DMS53 treated with DMSO at 0.1 percent for 48 hours (cell line): ENCODE results near the gene REXO4.
"Not testable (repeated sequence)": the region's sequence is repeated elsewhere in the genome, so short reads cannot be mapped to it uniquely, and the experiment has no call there.

ENCODE experiments used
- DNase-seq: peaks from one replicate; lab custom pipeline; 2025; ENCODE audit not compliant: unreplicated experiment; lab: John Stamatoyannopoulos, UW

Gene REXO4

DNA sequence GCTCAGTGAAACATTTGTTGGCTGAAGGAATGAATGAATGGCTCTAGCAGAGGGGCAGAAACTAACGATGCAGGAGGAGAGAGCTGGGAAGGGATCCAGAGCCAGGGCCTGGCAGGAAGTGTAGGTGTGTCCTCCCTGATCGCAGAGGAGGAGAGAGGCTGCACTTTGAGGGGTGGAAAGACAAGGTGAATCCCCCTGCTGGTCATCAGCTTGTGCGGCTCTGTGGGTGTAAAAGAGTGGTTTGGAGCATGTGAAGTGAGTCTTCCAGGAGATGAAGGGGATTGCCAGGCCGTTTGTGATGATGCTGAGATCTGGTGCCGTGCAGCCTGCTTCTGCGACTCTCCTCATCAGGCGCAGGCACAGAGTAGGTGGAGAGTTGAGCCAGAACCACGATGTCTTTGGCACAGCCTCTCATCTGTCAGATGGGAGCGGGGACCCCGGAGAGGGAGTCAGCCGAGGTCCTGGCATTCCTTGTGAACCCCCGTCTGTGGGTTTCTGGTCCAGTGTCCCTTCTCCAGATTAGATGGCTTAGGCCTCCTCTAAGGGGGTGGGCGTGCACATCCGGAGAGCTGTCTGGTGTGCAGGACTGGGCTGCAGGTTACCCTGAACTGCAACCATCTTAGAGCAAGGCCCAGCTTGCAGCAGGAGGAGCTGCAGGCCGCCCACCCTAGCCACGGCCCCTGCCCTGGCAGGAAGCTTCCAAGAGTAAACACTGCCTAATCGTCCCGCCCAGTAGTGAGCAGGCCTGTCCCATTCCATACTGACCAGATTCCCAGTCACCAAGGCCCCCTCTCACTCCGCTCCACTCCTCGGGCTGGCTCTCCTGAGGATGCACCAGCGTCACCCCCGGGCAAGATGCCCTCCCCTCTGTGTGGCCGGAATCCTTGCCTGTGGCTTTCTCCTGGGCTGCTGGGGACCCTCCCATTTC lies 4.1 kb upstream of the REXO4 start, which contains the start of gene ADAMTS13:
Gene ADAMTS13, plus strand, starts transcription at position 753 of the 928 bp plus-strand sequence. Its CDS starts 77 bp downstream, at position 830.
- DNase-seq, result no peak

DNA sequence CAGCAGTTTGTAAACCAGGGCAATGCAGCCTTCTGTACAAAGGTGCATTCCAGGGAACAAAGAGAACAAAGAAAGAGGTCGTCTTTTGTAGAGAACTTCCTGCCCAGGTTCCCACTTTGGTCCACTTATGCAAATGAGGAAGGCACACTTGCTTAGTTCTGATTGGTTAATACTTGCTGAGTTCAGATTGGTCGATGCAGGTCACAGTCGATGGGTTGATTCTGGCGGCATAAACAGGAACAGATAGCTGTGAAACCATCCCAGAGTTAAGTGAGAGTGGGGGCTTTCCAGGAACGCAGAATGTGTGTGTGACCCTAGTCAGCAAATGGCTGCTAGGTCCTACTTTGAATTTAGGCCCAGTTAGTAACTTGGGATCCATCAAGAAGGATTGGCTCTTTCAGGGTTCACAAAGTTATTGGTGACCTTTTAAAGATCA lies 2.6 kb upstream of the REXO4 start:
- no peak for DNase-seq

DNA sequence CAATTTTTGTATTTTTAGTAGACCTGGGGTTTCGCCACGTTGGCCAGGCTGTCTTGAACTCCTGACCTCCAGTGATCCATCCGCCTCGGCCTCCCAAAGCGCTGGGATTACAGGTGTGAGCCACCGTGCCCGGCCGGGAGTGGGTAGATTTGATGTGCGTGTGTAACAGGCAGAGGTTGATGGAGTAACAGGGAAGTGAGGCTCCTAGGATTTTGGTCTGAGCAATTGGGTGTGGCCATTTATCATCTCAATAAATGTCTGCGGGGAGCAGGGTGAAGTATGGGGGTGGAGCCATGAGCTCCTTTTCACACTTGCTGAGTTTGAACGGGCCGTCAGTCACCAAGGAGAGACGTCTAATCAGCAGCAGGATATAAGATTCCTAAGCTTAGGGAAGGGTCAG lies 1.2 kb upstream of the REXO4 start:
- DNase-seq, result no peak

DNA sequence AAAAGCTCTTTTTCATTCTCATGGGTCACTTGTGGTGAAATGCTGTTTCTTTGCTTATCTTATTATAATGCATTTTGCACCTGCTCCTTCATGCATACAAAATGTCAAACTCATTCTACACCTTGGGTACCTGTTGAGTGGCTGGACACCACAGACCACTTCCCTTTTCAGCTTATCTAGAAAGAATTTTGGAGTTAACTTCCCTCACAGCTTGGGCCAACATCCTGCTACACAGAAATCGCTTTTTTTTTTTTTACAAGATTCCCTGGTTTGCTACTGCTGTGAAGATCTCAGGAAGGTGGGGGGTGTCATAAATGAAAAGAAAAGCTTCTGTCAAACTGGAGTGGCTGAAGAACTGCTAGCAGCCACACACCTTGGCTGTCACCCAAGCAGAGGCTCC lies 2.6 kb downstream of the REXO4 start:
- DNase-seq, result no peak

DNA sequence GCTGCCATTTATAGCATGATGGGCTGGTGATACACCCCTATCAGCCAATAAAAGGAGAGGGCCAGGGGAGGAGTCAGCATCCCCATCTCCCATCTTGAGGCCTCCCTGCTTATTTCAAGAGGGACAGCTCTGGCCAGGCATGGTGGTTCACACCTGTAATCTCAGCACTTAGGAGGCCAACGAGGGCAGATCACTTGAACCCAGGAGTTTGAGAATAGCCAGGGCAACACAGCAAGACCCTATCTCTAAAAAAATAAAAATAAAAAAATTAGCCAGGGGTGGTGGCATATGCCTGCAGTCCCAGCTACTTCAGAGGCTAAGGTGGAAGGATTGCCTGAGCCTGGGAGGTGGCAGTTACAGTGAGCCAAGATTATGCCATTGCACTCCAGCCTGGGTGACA lies 9.8 kb downstream of the REXO4 start:
- DNase-seq, result no peak

DNA sequence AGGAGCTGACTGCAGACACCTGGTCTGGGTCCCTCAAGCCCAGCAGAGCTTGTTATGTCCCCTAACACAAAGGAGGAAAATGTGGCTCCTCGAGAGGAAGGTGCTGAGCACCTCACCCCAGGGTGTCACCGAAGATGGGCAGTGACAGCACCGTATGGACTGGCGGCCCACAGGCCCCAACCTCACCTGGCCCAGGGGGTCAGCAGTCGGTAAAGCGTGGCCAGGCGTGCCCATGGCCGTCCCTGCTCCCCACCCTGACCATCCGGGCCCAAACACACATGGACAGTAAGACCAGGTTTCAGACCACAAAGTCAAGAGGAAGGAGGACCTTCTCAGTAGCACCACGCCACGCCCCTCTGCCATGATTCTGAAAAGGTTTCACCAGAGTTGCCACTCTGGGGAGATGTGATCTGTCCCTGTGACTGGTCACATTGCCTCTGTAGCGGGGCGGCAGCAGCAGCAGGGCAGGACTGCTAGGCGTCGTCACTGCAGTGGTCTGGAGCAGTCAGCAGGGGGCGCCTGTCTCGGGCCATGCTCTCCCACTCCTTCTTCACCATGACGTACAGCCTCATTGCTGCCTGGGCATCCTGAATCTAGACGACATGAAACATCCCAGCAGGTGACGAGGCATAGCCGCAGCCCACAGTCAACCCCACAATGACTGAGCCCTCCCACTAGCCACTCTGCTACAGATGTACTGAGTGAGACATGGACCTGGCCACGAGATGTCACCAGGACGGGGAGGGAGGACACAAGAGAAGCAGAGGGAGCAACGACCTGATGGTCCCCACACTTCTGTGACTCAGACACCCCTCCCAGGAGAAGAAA lies 11.1 kb downstream of the REXO4 start:
- DNase-seq, result peak; percentile 77

DNA sequence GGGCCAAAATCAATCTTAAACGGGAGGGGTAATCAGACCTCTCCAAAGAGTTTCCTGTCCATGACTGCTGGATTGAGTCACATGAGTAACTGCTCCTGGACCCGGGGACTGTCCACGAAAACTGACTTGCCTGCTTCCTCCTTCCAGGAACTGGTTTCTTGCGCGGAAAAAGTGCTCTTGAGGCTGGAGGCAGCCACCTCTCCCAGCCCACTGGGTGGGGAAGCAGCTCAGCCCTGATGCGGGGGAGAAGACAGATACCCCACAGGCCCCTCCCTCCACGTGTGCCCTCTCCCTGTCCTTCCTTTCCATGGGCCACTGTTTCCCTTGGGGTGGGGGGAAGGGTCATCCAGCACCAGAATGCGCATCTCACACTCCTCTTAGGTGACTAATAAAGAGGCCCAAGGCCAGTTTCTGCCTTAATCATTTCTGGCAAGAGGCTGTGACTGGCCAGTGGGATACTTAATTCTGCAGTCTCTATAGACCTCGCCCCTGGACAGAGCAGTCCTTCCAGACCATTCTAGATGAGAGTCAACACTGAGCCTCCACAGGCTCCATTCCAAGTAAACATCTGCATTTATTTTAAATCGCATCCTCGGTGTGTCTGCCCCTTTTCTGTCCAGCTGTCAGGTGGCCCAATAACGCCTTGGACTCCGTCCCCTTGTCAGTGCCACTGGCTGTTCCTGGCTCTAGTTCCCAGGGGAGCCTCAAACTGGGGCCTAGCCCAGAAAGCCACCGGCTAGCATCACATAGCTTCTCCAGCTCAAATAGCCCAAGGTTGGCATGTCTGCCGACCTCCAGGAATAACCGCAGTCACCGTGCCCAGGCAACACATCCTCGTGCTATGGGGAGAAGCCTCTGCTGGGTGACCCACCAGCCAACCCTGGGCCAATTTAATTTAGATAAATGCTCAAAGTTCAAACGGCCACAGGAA lies 12.0 kb downstream of the REXO4 start:
- no peak for DNase-seq

DNA sequence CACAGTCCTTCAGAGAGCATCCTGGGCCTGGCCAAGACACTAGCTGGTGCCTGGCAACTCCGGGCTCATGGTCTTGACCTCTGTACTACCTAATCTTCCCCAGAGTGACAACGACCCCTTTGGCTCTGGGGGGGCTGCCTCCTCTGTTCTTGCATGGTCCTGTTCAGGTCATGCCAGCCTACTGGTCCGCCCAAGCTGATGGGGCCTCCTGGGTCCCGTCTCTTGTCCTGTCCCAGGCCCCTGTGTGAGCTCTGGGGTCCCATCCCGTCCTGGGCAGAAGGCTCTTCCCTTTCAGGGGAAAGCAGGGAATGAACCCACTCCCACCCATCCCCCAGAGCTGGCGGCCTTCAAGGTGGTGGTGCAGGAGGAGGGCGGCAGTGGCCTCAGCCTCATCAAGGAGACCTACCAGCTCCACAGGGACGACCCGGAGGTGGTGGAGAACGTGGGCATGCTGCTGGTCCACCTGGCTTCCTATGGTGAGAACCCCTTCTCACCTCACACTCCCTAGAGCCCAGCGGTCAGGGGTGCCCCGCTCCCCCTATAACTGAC lies 13.3 kb downstream of the REXO4 start:
- no peak for DNase-seq

DNA sequence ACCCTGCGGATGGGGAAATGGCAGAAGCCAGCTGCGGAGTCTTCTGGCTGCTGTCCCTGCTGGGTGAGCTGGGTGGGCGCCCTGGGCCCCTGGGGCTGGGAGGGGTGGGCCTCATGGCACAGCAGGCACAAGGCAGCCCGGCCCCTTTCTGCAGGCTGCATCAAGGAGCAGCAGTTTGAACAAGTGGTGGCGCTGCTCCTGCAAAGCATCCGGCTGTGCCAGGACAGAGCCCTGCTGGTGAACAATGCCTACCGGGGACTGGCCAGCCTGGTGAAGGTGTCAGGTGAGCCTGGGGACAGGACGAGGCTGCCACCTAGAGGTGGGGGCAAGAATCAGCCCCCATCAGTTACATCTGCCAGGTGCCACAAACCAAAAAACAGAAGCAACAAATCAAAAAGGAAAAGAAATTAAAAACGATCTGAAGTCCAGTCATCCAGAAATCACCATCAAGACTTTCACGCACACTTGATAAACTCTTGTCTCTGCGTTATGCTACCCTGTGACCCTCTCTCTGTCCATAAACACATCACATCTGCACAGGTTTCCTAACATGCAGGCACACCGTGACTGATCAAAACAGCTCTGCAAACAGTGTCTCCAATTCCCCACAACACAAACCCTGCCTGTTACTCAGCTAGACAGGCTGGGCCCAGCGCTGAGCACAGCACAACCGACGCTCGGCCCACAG lies 13.9 kb downstream of the REXO4 start:
- DNase-seq, result peak; percentile 87

DNA sequence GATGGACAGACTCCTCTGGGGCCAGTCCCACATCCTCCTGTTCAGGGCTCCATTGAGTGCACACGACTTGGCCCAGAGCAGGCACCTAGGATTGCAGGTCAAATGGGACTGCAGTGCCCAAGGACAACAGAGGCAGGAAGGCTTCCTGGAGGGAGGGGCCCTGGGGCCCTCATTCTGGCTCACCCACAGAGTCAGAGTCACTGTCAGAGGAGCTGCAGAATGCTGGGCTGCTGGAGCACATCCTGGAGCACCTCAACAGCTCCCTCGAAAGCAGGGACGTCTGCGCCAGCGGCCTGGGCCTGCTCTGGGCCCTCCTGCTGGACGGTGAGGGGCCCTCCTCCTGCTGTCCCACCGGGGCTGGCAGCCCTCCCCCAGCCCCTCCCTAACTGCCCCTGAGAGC lies 15.1 kb downstream of the REXO4 start:
- DNase-seq, result no peak

DNA sequence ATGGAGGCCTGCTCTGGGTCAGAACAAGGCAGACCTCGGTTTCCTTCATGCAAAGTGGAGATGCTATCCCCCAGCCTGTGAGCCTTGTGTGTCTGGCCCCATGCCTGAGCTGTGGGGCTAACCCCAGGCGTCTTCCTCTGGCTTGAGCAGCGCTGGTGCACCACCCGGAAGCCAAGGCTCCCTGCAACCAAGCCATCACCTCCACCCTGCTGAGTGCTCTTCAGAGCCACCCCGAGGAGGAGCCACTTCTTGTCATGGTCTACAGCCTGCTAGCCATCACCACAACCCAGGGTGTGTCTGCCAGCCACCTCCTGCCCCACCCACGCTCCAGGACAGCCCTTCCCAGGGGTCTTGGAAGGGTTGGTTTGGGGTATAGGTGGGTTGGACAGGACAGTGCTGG lies 16.2 kb downstream of the REXO4 start:
- DNase-seq, result no peak

DNA sequence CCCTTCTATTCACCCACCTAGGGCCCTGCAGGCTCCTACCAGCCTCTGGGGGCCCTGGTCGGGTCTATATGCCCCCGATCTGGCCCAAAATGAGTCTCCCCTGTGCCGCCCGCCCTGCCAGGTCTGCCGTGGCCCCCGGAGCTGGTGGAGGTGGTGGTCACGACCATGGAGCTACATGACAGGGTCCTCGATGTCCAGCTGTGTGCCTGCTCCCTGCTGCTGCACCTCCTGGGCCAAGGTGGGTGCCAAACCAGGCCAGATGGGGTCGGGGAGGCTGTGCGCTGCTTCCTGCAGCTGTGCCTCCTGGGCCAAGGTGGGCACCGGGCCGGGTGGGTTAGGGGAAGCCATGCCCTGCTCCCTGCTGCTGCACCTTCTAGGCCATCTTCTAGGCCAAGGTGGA lies 17.5 kb downstream of the REXO4 start:
- no peak for DNase-seq

DNA sequence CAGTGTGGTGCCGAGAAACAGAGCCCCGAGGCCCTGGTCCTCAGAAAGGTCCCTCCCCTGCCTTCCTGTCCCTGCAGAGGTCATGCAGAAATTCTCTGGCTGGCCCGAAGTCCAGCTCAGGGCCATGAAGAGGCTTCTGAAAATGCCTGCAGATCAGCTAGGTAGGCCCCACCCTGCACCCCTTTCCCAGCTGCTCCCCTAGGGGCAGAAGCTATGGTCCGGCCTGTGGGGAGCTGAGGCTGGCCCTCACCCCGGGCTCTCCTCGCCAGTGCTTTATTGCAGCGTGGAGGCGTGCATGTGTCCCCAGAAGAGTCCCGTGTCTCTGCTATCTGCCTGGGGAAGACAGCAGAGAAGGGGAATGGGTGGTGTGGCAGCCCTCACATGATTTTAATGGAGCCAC lies 19.9 kb downstream of the REXO4 start:
- DNase-seq, result no peak

DNA sequence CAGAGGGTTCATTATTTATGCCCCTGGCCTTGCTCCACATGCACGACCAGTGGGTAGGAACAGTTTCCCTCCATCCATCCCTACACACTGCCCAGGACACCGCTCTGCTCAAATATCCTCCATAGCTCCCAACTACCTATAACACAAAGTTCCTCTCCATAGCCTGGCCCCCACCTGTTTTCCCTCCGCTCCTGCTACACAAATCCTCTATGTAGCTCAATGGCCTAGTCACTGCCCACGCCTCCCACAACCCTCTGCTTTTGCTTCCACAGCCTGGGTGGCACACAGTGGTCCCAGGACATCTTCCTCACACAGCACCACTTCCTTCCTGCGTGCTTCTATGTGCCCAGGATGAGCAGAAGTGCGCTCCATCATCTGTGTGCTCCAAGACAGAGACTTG lies 20.4 kb downstream of the REXO4 start:
- no peak for DNase-seq

DNA sequence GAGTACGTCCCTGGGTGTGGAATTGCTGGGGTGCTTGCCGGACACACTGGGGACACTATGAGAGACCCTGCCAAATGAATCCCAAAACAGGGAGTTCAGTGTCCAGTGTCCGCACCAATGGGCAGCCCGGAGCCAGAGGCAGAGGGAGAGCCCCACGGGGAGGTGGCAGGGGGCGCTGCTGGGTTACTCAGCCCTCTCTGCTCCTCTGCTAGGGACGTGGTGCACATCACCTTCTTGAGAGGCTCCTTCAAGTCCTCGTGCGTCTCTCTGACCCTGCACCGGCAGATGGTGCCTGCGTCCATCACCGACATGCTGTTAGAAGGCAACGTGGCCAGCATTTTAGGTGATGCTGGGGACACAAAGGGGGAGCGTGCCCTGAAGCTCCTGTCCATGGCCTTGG lies 20.9 kb downstream of the REXO4 start:
- no peak for DNase-seq

DNA sequence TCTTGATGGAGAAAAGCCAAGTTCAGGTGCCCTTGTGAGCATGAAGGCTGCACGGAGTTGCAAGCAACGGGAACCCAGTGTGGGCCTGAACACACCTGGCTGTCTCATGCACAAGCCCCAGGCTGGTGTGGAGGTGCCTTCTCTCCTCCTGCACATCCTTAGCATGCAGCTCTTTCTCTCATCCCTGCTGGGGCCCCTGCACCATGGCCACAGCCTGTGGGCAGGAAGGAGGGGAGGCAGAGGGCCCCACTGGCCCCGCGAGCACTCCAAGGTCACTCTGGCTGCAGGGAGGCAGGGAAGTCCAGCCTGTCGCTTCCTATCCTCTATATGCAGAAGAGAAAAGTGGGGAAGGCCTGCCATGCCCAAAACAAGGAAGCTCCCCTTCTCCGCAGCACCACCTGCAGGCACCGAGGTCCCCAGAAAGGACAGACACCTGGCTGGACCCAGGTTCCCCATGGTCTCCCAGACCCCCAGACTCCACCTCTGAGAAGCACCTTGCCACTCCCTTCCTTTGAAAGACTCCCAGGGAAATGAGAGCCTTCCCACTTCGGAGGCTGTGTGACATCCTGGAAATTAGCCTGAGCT lies 23.0 kb downstream of the REXO4 start:
- DNase-seq, result no peak

DNA sequence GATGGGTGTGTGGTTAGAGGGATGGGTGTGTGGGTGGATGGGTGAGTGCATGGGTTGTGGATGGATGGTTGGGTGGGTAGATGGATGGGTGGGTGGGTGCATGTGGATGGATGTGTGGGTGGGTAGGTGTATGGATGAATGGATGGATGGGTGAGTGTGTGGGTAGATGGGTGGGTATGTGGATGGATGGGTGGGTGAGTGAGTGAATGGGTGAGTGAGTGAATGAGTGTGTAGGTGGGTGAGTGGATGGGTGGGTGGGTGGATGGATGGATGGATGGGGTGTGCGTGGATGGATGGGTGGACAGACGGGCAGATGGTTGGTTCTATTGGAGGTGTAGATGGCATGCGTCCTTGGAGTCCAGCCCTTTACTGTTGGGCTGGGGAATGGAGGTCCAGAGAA lies 24.4 kb downstream of the REXO4 start:
- DNase-seq, result no peak

DNA sequence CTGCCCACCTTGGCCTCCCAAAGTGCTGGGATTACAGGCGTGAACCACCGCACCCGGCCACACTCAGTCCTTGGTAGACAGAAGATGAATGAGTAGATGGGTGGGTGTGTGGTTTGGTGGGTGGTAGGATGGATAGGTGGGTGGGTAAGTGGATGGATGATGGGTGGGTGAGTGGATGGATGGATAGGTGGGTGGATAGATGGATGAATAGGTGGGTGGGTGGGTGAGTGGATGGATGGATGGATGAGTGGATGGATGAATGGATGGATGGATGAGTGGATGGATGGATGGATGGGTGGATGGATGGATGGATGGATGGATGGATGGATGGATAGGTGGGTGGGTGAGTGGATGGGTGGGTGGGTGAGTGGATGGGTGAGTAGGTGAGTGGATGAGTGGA lies 25.5 kb downstream of the REXO4 start:
- not testable (repeated sequence) for DNase-seq

DNA sequence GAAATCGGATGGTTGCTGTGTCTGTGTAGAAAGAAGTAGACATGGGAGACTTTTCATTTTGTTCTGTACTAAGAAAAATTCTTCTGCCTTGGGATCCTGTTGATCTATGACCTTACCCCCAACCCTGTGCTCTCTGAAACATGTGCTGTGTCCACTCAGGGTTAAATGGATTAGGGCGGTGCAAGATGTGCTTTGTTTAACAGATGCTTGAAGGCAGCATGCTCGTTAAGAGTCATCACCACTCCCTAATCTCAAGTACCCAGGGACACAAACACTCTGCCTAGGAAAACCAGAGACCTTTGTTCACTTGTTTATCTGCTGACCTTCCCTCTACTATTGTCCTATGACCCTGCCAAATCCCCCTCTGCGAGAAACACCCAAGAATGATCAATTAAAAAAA lies 26.4 kb downstream of the REXO4 start:
- DNase-seq, result not testable (repeated sequence)

DNA sequence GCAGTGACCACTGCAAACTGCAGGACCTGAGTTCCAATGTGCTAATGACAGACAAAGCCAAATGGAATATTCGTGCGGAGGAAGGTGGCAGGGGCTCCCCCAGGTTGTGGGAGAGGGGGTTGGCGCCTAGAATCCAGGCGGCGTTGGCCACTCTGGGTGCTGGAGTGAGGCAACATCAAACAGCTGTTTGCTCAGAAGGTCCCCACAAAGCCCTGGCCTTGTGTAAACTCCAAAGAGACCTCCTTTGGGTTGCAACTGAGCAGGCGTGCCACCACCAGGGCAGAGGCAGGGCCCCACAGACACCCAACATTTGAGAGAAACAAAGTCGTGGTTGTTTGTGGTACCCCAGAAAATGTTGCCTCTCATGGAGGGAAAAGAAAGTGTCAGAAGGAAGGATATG lies 27.1 kb downstream of the REXO4 start:
- no peak for DNase-seq
